HG02970 (cell line): ENCODE data around the gene SYNDIG1.

Experiments
- ATAC-seq: cut with Tn5 transposase; IDR thresholded peaks from one replicate; pipeline ENCODE4 v1.9.1; 2021; ENCODE audit warnings: mild to moderate bottlenecking, moderate library complexity, moderate number of reproducible peaks; ENCODE audit not compliant: unreplicated experiment, low FRiP score

Gene SYNDIG1

GRCh38 chr20:24469894-24470745, 691 bp downstream of the SYNDIG1 start:
- no peak for ATAC-seq

- ATAC-seq, result no peak
These were observed 1.5 kb downstream of the SYNDIG1 start for GRCh38 chr20:24470746-24471582.

- ATAC-seq, result no peak
These were observed 3.0 kb downstream of the SYNDIG1 start for GRCh38 chr20:24472426-24472825.

GRCh38 chr20:24473435-24474223, 4.2 kb downstream of the SYNDIG1 start:
- ATAC-seq, result no peak

GRCh38 chr20:24477831-24478547, 8.6 kb downstream of the SYNDIG1 start:
- ATAC-seq, result no peak

- ATAC-seq, result no peak
These were observed 9.2 kb downstream of the SYNDIG1 start for GRCh38 chr20:24478584-24478983.

- ATAC-seq, result no peak
These were observed 9.7 kb downstream of the SYNDIG1 start for GRCh38 chr20:24479106-24479505.

- ATAC-seq, result no peak
These were observed 10.2 kb downstream of the SYNDIG1 start for GRCh38 chr20:24479595-24479994.

GRCh38 chr20:24480509-24480908, 11.1 kb downstream of the SYNDIG1 start:
- no peak for ATAC-seq

GRCh38 chr20:24481173-24481572, 11.7 kb downstream of the SYNDIG1 start:
- no peak for ATAC-seq

GRCh38 chr20:24483435-24484080, 14.1 kb downstream of the SYNDIG1 start:
- ATAC-seq, result no peak

- ATAC-seq, result no peak
These were observed 14.6 kb downstream of the SYNDIG1 start for GRCh38 chr20:24484081-24484450.

GRCh38 chr20:24485981-24486380, 16.6 kb downstream of the SYNDIG1 start:
- ATAC-seq, result no peak

- ATAC-seq, result no peak
These were observed 17.8 kb downstream of the SYNDIG1 start for GRCh38 chr20:24487240-24487639.

GRCh38 chr20:24487648-24488047, 18.2 kb downstream of the SYNDIG1 start:
- ATAC-seq, result no peak

GRCh38 chr20:24488064-24488799, 18.8 kb downstream of the SYNDIG1 start:
- ATAC-seq, result no peak

- ATAC-seq, result no peak
These were observed 19.4 kb downstream of the SYNDIG1 start for GRCh38 chr20:24488800-24489175.

- no peak for ATAC-seq
These were observed 19.8 kb downstream of the SYNDIG1 start for GRCh38 chr20:24489193-24489592.

GRCh38 chr20:24489631-24490260, 20.3 kb downstream of the SYNDIG1 start:
- no peak for ATAC-seq
